ENCODE data around the gene TSR3.
A peak's percentile ranks its signal among the peaks of the same experiment; 100 is the strongest.

Gene TSR3

GRCh38 chr16:1323296-1324239 is 28.1 kb downstream of the TSR3 start:
- DNase-seq = no peak

GRCh38 chr16:1322407-1322806 is 29.3 kb downstream of the TSR3 start:
- no peak for DNase-seq

- no peak for DNase-seq
These were observed 30.9 kb downstream of the TSR3 start for GRCh38 chr16:1320658-1321240.

GRCh38 chr16:1320097-1320496 is 31.6 kb downstream of the TSR3 start:
- no peak for DNase-seq

GRCh38 chr16:1319041-1319440 is 32.6 kb downstream of the TSR3 start:
- DNase-seq = no peak

- no peak for DNase-seq
These were observed 33.5 kb downstream of the TSR3 start for GRCh38 chr16:1318268-1318545.

- DNase-seq = no peak
These were observed 34.0 kb downstream of the TSR3 start for GRCh38 chr16:1317479-1318267.

- DNase-seq = no peak
These were observed 35.7 kb downstream of the TSR3 start for GRCh38 chr16:1316033-1316405.

GRCh38 chr16:1315081-1316032 is 36.3 kb downstream of the TSR3 start:
- DNase-seq = no peak

- no peak for DNase-seq
These were observed 37.1 kb downstream of the TSR3 start for GRCh38 chr16:1314399-1315068.

- no peak for DNase-seq
These were observed 37.8 kb downstream of the TSR3 start for GRCh38 chr16:1313721-1314369.

- no peak for DNase-seq
These were observed 38.8 kb downstream of the TSR3 start for GRCh38 chr16:1312903-1313302.

GRCh38 chr16:1312467-1312816 is 39.2 kb downstream of the TSR3 start:
- DNase-seq = no peak

- DNase-seq = no peak
These were observed 39.8 kb downstream of the TSR3 start for GRCh38 chr16:1311738-1312466.

- DNase-seq = no peak
These were observed 40.4 kb downstream of the TSR3 start for GRCh38 chr16:1311212-1311737.

GRCh38 chr16:1310832-1311200 is 40.9 kb downstream of the TSR3 start:
- no peak for DNase-seq

GRCh38 chr16:1309888-1310831 is 41.5 kb downstream of the TSR3 start:
- no peak for DNase-seq

- DNase-seq = peak; percentile 99
These were observed 42.4 kb downstream of the TSR3 start, which contains the start of gene UBE2I for GRCh38 chr16:1308977-1309885. UBE2I (plus strand) TSS chr16:1309636; CDS start chr16:1314031, 4,395 bp downstream.
